Thyroid gland (tissue), 4 donors: ENCODE results near the gene KLLN.

Experiments
- CTCF ChIP-seq, 6 experiments: fragments of 200-600 bp in 3 of 6; fragments of 450-650 bp in 3 of 6; sonication (generic) in 3 of 6; IDR thresholded peaks; one replicate each; pipeline ENCODE4 v1.5.1; 2016 to 2019; ENCODE audit warnings: antibody characterized with exemption in 6 of 6, mild to moderate bottlenecking in 2 of 6, inconsistent platforms in 1 of 6, moderate library complexity in 1 of 6
- POLR2A ChIP-seq, 2 donors: fragments of 450-650 bp; IDR thresholded peaks; one replicate each; pipeline ENCODE4 v1.6.1; 2017; ENCODE audit warnings: antibody characterized with exemption in 2 of 2, mild to moderate bottlenecking in 2 of 2, moderate library complexity in 1 of 2

DNA sequence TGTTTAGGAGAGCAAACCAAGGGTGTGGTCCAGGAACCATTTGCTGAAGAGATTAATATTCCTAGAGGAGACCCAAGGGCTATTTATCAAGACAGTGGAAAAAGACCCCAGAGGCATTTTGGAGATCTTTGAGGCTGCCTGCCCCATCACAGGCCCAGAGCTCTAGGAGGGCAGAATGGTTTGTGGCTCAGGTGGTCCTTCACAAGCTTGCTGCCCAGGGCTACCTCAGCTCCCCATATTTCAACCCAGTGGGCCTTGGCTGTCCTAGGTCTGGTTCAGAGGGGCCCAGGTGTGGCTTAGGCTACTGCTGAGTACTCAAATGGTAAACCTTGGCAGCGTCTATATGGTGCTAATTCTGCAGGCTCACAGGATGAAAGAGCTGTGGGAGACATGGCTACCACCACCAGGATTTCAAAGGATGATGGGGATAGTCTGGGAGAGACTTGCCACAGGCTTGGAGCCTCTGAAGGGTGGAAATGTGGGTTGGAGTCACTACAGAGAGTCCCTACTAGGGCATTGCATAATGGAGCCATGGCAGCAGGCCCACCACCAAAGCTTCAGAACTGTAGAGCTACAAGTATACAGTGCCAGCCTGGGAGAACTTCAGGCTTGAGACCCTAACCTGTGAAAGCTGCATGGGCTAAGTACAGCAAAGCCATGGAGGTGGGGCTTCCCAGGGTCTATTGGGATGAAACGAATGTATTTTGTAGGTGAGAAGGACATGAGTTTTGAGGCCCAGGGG lies 24.4 kb upstream of the KLLN start:
- TF ChIP-seq POLR2A (IDR thresholded peaks at IDR 0.05) (no peak), CTCF (IDR thresholded peaks at IDR 0.05) (no peak)
